Uterus (tissue), 4 donors: ENCODE results near the gene HINT3. TPM values are rescaled to one million over a fixed set of nuclear protein-coding genes. Genes with fewer than 3 reads are reported as not detected.

Source experiments
- DNase-seq, 2 donors: peaks; one replicate each; pipeline ENCODE4 v3.0.0-alpha.2; 2019 to 2020
- H3K27ac ChIP-seq, 2 donors: fragments of 200-600 bp; sonication (generic); 1 replicate in 1 of 2; 2 replicates in 1 of 2; pipeline ENCODE4 v1.5.1; 2016 to 2018
- H3K27me3 ChIP-seq, 2 donors: fragments of 200-600 bp; sonication (generic); one replicate each; pipeline ENCODE4 v1.5.1; 2018 to 2019; ENCODE audit warnings: control low read depth in 1 of 2
- H3K36me3 ChIP-seq, 2 donors: fragments of 200-600 bp; sonication (generic); one replicate each; pipeline ENCODE4 v1.5.1; 2019; ENCODE audit warnings: control low read depth in 1 of 2
- H3K4me1 ChIP-seq, 2 donors: fragments of 200-600 bp; sonication (generic); one replicate each; pipeline ENCODE4 v1.5.1; 2018 to 2019; ENCODE audit warnings: control low read depth in 1 of 2
- H3K4me3 ChIP-seq, 2 donors: fragments of 200-600 bp; sonication (generic); 1 replicate in 1 of 2; 2 replicates in 1 of 2; pipeline ENCODE4 v1.5.1; 2018 to 2019; ENCODE audit warnings: mild to moderate bottlenecking in 1 of 2
- H3K9me3 ChIP-seq, 2 donors: fragments of 200-600 bp; sonication (generic); one replicate each; pipeline ENCODE4 v1.5.1; 2019; ENCODE audit warnings: control low read depth in 1 of 2
- POLR2A ChIP-seq, 2 donors: fragments of 450-650 bp; IDR thresholded peaks; one replicate each; pipeline ENCODE4 v1.6.1; 2016; ENCODE audit warnings: antibody characterized with exemption in 2 of 2, mild to moderate bottlenecking in 1 of 2, moderate library complexity in 1 of 2
- intact Hi-C: fragments of 100-400 bp; cut with DNase I; formaldehyde crosslinking; loops from one replicate; pipeline ENCODE4 v1.15.1; 2023; ENCODE audit warnings: low total_unique reads
- total RNA-seq, 4 donors: library from RNA; depleted of rRNA in 3 of 4; stranded (reverse); fragments of >200 nt in 3 of 4; gene quantifications; one replicate each; pipeline versions ENCODE4 v1.1.0 to v1.2.4, GENCODE V29; 2014 to 2023
- TF ChIP-seq, protein P1 (sequence below), 4 experiments: fragments of 200-600 bp in 2 of 4; fragments of 450-650 bp in 2 of 4; sonication (generic) in 2 of 4; IDR thresholded peaks; one replicate each; pipeline ENCODE4 v1.5.1; 2016 to 2019; ENCODE audit warnings: antibody characterized with exemption in 4 of 4, mild to moderate bottlenecking in 2 of 4, moderate library complexity in 1 of 4
- donor health status: DM: yes; HTN: yes; CAD: no.

The HINT3 gene
- total RNA-seq, 4 donors from 2014 or later: 13.1 to 49.3 (median 23.1) TPM

DNA sequence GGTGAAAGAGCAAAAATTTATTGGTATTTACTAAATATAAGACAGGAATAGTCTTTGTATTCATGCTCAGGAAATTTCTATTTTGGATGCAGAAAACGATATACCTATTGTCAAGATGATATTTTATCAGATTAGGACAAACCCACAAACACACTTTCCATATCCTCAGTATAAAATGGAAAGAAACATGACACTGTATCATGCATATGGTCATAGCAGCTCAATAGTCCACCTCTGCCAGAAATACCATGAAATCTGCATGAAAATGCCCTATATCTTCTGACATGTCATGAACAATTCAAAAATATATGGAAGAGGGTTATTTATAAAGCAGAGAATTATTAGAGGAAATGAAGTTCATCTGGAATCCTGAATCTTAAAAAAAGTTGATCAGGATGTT, 11.7 kb upstream of the HINT3 start:
- no peaks in the 10 kb centered on the region for H3K4me1 ChIP-seq
- H3K27me3 ChIP-seq: no peaks in the 10 kb centered on the region
- intact Hi-C loops: no loop called here
- TF ChIP-seq, protein P1, sequence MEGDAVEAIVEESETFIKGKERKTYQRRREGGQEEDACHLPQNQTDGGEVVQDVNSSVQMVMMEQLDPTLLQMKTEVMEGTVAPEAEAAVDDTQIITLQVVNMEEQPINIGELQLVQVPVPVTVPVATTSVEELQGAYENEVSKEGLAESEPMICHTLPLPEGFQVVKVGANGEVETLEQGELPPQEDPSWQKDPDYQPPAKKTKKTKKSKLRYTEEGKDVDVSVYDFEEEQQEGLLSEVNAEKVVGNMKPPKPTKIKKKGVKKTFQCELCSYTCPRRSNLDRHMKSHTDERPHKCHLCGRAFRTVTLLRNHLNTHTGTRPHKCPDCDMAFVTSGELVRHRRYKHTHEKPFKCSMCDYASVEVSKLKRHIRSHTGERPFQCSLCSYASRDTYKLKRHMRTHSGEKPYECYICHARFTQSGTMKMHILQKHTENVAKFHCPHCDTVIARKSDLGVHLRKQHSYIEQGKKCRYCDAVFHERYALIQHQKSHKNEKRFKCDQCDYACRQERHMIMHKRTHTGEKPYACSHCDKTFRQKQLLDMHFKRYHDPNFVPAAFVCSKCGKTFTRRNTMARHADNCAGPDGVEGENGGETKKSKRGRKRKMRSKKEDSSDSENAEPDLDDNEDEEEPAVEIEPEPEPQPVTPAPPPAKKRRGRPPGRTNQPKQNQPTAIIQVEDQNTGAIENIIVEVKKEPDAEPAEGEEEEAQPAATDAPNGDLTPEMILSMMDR (IDR thresholded peaks at IDR 0.05): no peak
- TF ChIP-seq POLR2A (IDR thresholded peaks at IDR 0.05): no peak
- DNase-seq: no peak
- H3K9me3 ChIP-seq: no peaks in the 10 kb centered on the region
- H3K36me3 ChIP-seq: no peaks in the 10 kb centered on the region
- H3K4me3 ChIP-seq: no peak overlapping the region
- H3K27ac ChIP-seq: peak overlapping the region; percentile 43 to 78

DNA sequence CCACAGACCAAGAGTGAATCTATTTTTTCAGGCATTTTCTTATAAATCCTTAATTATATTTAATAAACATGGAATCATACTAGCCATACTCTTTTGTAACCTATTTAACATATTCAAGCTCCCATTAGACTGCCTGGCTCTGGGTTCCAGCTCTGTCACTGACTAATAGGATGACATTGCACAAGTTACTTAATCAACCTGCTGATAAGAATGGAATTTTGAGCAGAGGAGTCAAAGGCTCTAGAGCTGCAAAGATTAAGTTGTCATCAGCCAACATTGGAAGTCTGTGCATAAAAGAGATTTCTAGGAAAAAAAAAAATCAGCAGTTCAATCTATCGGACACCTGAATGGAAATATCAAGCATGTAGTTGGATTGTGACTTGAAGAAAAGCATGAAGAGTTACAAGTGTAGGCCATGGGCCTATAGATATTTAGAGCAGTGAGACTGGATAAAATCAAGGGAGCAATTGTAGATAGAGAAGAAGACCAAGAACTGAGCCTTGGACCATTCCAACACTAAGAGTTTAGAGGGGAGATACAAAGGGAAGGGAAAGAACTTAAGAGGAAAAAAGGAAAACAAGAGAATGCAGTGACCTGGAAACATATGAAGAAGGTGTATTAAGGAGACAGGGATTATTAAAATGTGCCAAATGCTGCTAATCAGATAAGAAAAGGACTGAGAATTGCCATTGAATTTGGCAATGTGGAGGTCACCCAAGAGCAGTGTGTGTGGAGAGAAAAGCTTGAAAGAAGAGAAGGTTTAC, 11.0 kb upstream of the HINT3 start:
- no peak overlapping the region for H3K4me3 ChIP-seq
- TF ChIP-seq POLR2A (IDR thresholded peaks at IDR 0.05): no peak
- TF ChIP-seq, protein P1 (IDR thresholded peaks at IDR 0.05): no peak
- no peak for DNase-seq
- H3K27ac ChIP-seq: peak overlapping the region; percentile 40 to 78
- no peaks in the 10 kb centered on the region for H3K36me3 ChIP-seq
- no peaks in the 10 kb centered on the region for H3K9me3 ChIP-seq
- intact Hi-C loops: no loop called here
- H3K27me3 ChIP-seq: no peaks in the 10 kb centered on the region
- no peaks in the 10 kb centered on the region for H3K4me1 ChIP-seq

DNA sequence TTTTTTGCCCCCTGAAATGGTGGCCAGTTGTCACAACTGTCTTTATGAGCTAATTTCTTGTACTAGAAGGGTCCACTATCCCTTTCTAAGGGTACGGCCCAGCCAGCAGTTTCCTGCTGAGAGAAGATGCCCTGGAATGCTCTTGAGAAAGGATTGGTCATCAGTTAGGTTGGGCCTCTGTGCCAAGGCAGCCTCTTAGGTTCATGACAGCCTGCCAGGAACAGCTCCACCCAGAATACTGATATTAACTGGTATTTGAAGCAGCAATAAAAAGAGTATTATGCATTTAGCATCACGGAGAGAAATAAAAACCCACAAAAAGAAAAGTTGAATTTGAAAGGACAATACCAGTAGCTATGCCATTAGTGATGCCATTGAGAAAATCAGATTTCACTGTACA, 9.0 kb upstream of the HINT3 start:
- H3K4me1 ChIP-seq: no peaks in the 10 kb centered on the region
- no peaks in the 10 kb centered on the region for H3K27me3 ChIP-seq
- H3K9me3 ChIP-seq: no peaks in the 10 kb centered on the region
- H3K36me3 ChIP-seq: no peaks in the 10 kb centered on the region
- peak in 1 of 2 donors; percentile 30 for DNase-seq
- no peak for TF ChIP-seq POLR2A (IDR thresholded peaks at IDR 0.05)
- TF ChIP-seq, protein P1 (IDR thresholded peaks at IDR 0.05): no peak
- no peak overlapping the region for H3K4me3 ChIP-seq
- no peak overlapping the region for H3K27ac ChIP-seq
- intact Hi-C loops: no loop called here

DNA sequence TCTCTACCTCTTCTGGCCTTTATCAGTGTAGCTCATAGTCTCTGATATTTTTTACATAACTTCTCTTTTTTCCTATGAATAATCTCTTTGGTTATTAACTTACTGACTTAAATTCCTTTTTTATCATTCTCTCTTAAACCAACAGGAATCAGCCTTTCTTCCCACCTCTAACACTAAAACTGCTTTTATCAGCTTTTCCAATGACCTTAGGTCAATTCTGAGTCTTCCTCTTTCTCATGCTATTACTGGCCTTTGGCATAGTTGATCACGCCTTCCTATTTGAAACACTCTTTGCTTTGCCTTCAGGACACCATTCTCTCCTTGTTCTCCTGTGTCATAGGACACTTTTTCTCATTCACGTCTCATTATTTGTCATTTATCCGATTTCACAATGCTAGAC, 8.1 kb upstream of the HINT3 start:
- no peaks in the 10 kb centered on the region for H3K4me1 ChIP-seq
- H3K27me3 ChIP-seq: no peaks in the 10 kb centered on the region
- H3K9me3 ChIP-seq: no peaks in the 10 kb centered on the region
- TF ChIP-seq, protein P1 (IDR thresholded peaks at IDR 0.05): no peak
- no peak for TF ChIP-seq POLR2A (IDR thresholded peaks at IDR 0.05)
- H3K27ac ChIP-seq: no peak overlapping the region
- intact Hi-C loops: no loop called here
- H3K4me3 ChIP-seq: no peak overlapping the region
- no peaks in the 10 kb centered on the region for H3K36me3 ChIP-seq
- no peak for DNase-seq

DNA sequence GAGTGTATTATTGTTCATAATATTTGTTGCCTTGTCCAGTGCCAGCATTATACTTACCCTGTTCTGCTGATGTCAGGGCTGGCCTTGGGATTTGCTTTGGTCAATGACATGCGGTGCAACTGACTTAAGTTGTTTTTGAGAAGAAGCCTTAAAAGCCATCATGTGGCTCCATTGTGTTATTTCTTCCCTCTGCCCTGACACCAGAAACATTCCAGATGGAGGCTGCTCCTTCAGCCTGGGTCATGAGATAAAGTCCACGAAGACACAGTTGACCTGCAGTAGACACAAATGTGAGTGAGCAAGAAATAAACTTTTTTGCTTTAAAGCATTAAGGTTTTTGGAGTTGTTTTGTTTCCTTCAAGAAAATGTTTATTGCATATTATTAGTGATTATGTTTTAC, 7.5 kb upstream of the HINT3 start:
- Histone ChIP-seq H3K27me3 (no peaks in the 10 kb centered on the region), H3K36me3 (no peaks in the 10 kb centered on the region), H3K4me3 (no peak overlapping the region), H3K9me3 (no peaks in the 10 kb centered on the region), H3K4me1 (no peaks in the 10 kb centered on the region), H3K27ac (no peak overlapping the region)
- intact Hi-C loops: no loop called here
- TF ChIP-seq, protein P1 (IDR thresholded peaks at IDR 0.05): no peak
- TF ChIP-seq POLR2A (IDR thresholded peaks at IDR 0.05): no peak
- no peak for DNase-seq
